HG03442 (cell line): ENCODE data around the gene TBX22.
"Not testable (repeated sequence)": the region's sequence is repeated elsewhere in the genome, so short reads cannot be mapped to it uniquely, and the experiment has no call there.

Experiments
- ATAC-seq: cut with Tn5 transposase; IDR thresholded peaks from one replicate; pipeline ENCODE4 v1.9.1; 2021; ENCODE audit warnings: mild to moderate bottlenecking, moderate library complexity; ENCODE audit not compliant: unreplicated experiment

TBX22 gene

GRCh38 chrX:80014141-80014940 lies at the start of gene TBX22:
Gene TBX22 (plus strand): TSS chrX:80014753. CDS start chrX:80022270, 7,517 bp downstream.
- ATAC-seq: no peak

GRCh38 chrX:79975605-79976004 lies 38.9 kb upstream of the TBX22 start:
- no peak for ATAC-seq

- ATAC-seq: no peak
These were observed 10.1 kb upstream of the TBX22 start for GRCh38 chrX:80004458-80004857.

GRCh38 chrX:80011522-80011921 lies 3.0 kb upstream of the TBX22 start:
- no peak for ATAC-seq

GRCh38 chrX:80016182-80016581 lies 1.6 kb downstream of the TBX22 start:
- no peak for ATAC-seq

- no peak for ATAC-seq
These were observed 7.1 kb downstream of the TBX22 start for GRCh38 chrX:80021621-80022020.

GRCh38 chrX:80022363-80023031 lies 7.9 kb downstream of the TBX22 start:
- ATAC-seq: no peak

GRCh38 chrX:80026116-80026515 lies 11.6 kb downstream of the TBX22 start:
- no peak for ATAC-seq

GRCh38 chrX:80066156-80066555 lies 51.6 kb downstream of the TBX22 start:
- ATAC-seq: not testable (repeated sequence)

- ATAC-seq: not testable (repeated sequence)
These were observed 61.1 kb downstream of the TBX22 start for GRCh38 chrX:80075625-80076024.
